ENCODE measurements around the gene SCTR.

Gene SCTR

GRCh38 chr2:119544939-119545475 lies 20.7 kb upstream of the SCTR start:
- H3K27me3 Mint-ChIP-seq (ENCODE audit: low read depth, poor library complexity), result peaks cover 12% of the 10 kb centered on the region
- H3K27ac Mint-ChIP-seq, result peak overlapping the region; percentile 50
- DNase-seq, result no peak
- H3K9me3 Mint-ChIP-seq, result peaks cover 4% of the 10 kb centered on the region
- H3K4me3 Mint-ChIP-seq, result peak overlapping the region; percentile 76
- H3K4me1 Mint-ChIP-seq, result peaks cover 34% of the 10 kb centered on the region
- H3K36me3 Mint-ChIP-seq (ENCODE audit: low read depth), result no peaks in the 10 kb centered on the region
- TF ChIP-seq, protein P1, sequence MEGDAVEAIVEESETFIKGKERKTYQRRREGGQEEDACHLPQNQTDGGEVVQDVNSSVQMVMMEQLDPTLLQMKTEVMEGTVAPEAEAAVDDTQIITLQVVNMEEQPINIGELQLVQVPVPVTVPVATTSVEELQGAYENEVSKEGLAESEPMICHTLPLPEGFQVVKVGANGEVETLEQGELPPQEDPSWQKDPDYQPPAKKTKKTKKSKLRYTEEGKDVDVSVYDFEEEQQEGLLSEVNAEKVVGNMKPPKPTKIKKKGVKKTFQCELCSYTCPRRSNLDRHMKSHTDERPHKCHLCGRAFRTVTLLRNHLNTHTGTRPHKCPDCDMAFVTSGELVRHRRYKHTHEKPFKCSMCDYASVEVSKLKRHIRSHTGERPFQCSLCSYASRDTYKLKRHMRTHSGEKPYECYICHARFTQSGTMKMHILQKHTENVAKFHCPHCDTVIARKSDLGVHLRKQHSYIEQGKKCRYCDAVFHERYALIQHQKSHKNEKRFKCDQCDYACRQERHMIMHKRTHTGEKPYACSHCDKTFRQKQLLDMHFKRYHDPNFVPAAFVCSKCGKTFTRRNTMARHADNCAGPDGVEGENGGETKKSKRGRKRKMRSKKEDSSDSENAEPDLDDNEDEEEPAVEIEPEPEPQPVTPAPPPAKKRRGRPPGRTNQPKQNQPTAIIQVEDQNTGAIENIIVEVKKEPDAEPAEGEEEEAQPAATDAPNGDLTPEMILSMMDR (IDR thresholded peaks at IDR 0.05), result no peak

- H3K4me3 Mint-ChIP-seq, result peak within 1 kb of the TSS; percentile 87
- DNase-seq, result peak; percentile 87
Observed at GRCh38 chr2:119544075-119544938, 20.0 kb upstream of the SCTR start, which contains the start of gene CFAP221. Gene CFAP221, plus strand, starts transcription at chr2:119544449. Its CDS starts 1,683 bp downstream, at chr2:119546132.

GRCh38 chr2:119541476-119541875 lies 17.2 kb upstream of the SCTR start:
- no peak for DNase-seq
- Mint-ChIP-seq H3K4me3 (no peak overlapping the region), H3K27me3 (ENCODE audit: low read depth, poor library complexity) (peaks cover 12% of the 10 kb centered on the region), H3K9me3 (peaks cover 7% of the 10 kb centered on the region), H3K4me1 (peaks cover 30% of the 10 kb centered on the region), H3K27ac (no peak overlapping the region), H3K36me3 (ENCODE audit: low read depth) (no peaks in the 10 kb centered on the region)
- TF ChIP-seq, protein P1 (IDR thresholded peaks at IDR 0.05), result no peak

More at GRCh38 chr2:119544075-119544938, 20.0 kb upstream of the SCTR start, which contains the start of gene CFAP221:
- H3K36me3 Mint-ChIP-seq (ENCODE audit: low read depth), result no peaks in the 10 kb centered on the region
- peaks cover 7% of the 10 kb centered on the region for H3K9me3 Mint-ChIP-seq
- TF ChIP-seq, protein P1 (IDR thresholded peaks at IDR 0.05), result no peak
- H3K27ac Mint-ChIP-seq, result peak within 1 kb of the TSS; percentile 97
- peaks cover 12% of the 10 kb centered on the region for H3K27me3 Mint-ChIP-seq (ENCODE audit: low read depth, poor library complexity)
- H3K4me1 Mint-ChIP-seq, result peaks cover 34% of the 10 kb centered on the region

DNA sequence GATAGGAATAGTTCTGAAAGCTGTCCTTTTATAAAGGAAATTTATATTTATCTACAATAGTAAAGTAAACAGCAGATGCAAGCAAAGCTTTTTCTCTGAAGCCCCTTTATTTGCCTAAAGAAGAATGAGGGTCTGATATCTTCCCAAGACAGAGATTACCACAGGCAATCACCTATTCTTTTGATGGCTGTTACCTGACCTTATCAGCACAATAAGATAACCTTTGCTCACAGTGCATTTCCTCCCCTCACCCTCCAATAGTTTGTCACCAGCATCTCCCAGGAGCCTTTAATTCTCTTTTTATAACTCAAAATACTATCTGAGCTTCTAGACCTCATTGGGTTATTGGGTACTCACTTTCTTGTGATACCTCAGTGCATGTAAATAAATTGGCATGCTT lies 13.5 kb upstream of the SCTR start:
- no peak for DNase-seq
- Mint-ChIP-seq H3K9me3 (peaks cover 33% of the 10 kb centered on the region), H3K36me3 (ENCODE audit: low read depth) (peaks cover 13% of the 10 kb centered on the region), H3K4me1 (peaks cover 7% of the 10 kb centered on the region), H3K4me3 (no peak overlapping the region), H3K27ac (no peak overlapping the region), H3K27me3 (ENCODE audit: low read depth, poor library complexity) (peaks cover 11% of the 10 kb centered on the region)
- TF ChIP-seq, protein P1 (IDR thresholded peaks at IDR 0.05), result no peak

DNA sequence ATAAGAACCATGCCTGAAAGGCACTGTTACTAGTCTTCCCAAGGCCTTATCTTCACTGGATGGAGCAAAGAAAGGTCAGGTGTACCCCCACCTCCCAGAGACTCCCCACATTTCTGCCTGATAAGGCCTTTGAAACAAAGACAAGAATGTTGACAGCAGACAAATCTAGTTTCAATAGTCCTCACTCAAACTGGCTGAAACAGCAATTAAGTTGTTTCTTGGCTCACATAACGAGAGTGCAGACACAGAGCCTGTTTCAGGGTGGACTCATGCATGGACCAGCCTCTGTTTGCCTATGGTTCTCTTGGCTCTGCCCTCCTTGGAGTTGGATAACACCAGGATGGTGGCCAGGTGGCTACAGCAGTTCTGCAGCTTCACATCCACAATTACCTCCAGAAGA lies 12.4 kb upstream of the SCTR start:
- TF ChIP-seq, protein P1 (IDR thresholded peaks at IDR 0.05), result no peak
- H3K9me3 Mint-ChIP-seq, result peaks cover 43% of the 10 kb centered on the region
- H3K27me3 Mint-ChIP-seq (ENCODE audit: low read depth, poor library complexity), result peaks cover 11% of the 10 kb centered on the region
- no peak overlapping the region for H3K27ac Mint-ChIP-seq
- H3K4me3 Mint-ChIP-seq, result no peak overlapping the region
- no peak for DNase-seq
- H3K36me3 Mint-ChIP-seq (ENCODE audit: low read depth), result peaks cover 17% of the 10 kb centered on the region
- peaks cover 7% of the 10 kb centered on the region for H3K4me1 Mint-ChIP-seq
